ENCODE data around the gene LHB. TPM values are rescaled to one million over a fixed set of nuclear protein-coding genes. Genes with fewer than 3 reads are reported as not detected.

LHB gene
- not detected for total RNA-seq
- 1.2 TPM for polyA plus RNA-seq
- long read RNA-seq, donor 1: 0 reads
- long read RNA-seq, donor 2: 0 reads
- long read RNA-seq, donor 3, partial matches to known transcripts: 0 of 1 reads
- long read RNA-seq, donor 3, other reads (novel, unspliced or antisense): 0 of 1 reads
- long read RNA-seq, donor 4: 0 reads
- long read RNA-seq, donor 5: 0 reads
- long read RNA-seq, donor 6: 0 reads
- long read RNA-seq, donor 7: 0 reads
- long read RNA-seq, donor 8: 0 reads
- long read RNA-seq, donor 9: 0 reads
- long read RNA-seq, donor 10: 0 reads

DNA sequence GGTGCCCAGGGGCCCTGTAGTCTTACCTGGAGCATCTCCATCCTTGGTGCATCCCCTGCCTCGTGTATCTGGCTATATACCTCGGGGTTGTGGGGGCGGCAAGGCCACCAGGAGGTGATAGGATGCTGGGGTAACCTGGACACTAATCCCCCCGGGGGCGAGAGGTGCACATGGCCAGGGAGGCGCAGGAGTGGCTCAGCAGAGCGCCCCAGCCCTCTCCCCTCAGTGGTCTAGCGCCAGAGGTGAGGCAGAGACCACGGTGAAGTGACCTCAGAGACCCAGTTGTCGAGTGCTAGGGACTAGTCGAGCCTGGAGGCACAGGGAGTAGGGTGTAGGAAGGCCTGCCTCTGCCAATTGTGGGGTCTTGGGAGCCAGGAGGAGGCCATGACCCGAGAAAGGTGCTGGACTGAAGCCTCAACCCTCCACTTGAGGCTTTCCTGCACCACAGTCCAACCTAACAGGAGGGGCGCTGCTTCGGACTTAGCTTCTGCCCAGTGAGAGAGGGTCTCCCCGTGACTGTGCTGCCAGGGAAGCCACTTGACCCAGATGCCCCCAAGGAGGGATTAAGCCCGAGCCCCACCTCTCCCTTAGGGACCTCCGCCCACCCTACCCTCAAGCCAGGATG lies at the start of gene LHB:
LHB (minus strand) TSS at position 51 of the 625 bp plus-strand sequence; CDS start at position 41, 10 bp downstream.
- peaks cover 22 to 36% of the 10 kb centered on the region in 2 donors for H3K36me3 ChIP-seq (ENCODE audit: control insufficient read depth in 2 of 2, insufficient read depth in 2 of 2, low read length in 1 of 2)
- peaks cover 3 to 14% of the 10 kb centered on the region in 2 donors for H3K4me1 ChIP-seq (ENCODE audit: control insufficient read depth in 2 of 2, insufficient read depth in 2 of 2, low read length in 2 of 2)
- H3K27ac ChIP-seq (ENCODE audit: low read depth in 1 of 2, low read length in 1 of 2): no peak within 1 kb of the TSS
- peak within 1 kb of the TSS in 1 of 2 donors; percentile 47 for H3K4me3 ChIP-seq (ENCODE audit: low read length in 2 of 2)
- no peaks in the 10 kb centered on the region for H3K9me3 ChIP-seq (ENCODE audit: control insufficient read depth in 2 of 2, insufficient read depth in 1 of 2, low read length in 1 of 2)
- peaks cover 16 to 51% of the 10 kb centered on the region in 2 donors for H3K27me3 ChIP-seq (ENCODE audit: control insufficient read depth in 2 of 2, insufficient read depth in 1 of 2, low read length in 1 of 2)
- DNase-seq (ENCODE audit: low read depth in 6 of 9, low spot score in 9 of 9): no peak
- WGBS: 84% methylated on average over 17 of the region's 17 CpGs

DNA sequence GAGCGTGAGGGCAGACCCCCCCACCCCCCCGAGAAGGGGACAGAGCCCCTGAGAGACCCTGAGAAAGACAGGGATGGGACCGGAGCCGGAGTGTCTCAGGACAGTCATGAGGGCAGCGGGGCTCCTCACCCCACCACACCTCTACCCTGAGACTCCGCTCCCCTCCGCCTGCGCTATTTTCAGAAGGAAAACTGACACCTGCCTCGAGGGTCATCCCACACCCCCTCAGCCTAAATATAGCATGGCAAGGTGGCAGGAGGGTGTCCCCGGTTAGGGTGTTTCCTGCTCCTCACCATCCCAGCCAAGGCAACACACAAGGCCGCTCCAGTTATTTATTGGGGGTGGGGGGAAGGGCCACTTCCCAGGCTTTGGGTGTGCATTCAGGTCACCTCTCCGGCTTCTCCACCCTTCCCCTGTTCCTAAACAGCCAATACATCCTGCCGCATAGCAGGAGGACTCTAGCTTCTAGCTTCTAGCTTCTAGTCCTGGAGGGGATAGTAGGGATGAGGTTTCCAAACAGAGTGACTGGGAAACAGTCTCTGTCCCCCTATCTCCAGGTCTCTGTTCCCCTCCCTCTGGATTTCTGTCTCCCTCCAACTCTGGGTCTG lies 49.1 kb upstream of the LHB start:
- no peaks in the 10 kb centered on the region for H3K36me3 ChIP-seq (ENCODE audit: control insufficient read depth in 2 of 2, insufficient read depth in 2 of 2, low read length in 1 of 2)
- H3K4me1 ChIP-seq (ENCODE audit: control insufficient read depth in 2 of 2, insufficient read depth in 2 of 2, low read length in 2 of 2): no peaks in the 10 kb centered on the region
- no peak overlapping the region for H3K27ac ChIP-seq (ENCODE audit: low read depth in 1 of 2, low read length in 1 of 2)
- H3K9me3 ChIP-seq (ENCODE audit: control insufficient read depth in 2 of 2, insufficient read depth in 1 of 2, low read length in 1 of 2): no peaks in the 10 kb centered on the region
- no peak overlapping the region for H3K4me3 ChIP-seq (ENCODE audit: low read length in 2 of 2)
- H3K27me3 ChIP-seq (ENCODE audit: control insufficient read depth in 2 of 2, insufficient read depth in 1 of 2, low read length in 1 of 2): peaks cover 38 to 99% of the 10 kb centered on the region in 2 donors
- no peak for DNase-seq (ENCODE audit: low read depth in 6 of 9, low spot score in 9 of 9)
- WGBS: 56% methylated on average over 13 of the region's 13 CpGs

DNA sequence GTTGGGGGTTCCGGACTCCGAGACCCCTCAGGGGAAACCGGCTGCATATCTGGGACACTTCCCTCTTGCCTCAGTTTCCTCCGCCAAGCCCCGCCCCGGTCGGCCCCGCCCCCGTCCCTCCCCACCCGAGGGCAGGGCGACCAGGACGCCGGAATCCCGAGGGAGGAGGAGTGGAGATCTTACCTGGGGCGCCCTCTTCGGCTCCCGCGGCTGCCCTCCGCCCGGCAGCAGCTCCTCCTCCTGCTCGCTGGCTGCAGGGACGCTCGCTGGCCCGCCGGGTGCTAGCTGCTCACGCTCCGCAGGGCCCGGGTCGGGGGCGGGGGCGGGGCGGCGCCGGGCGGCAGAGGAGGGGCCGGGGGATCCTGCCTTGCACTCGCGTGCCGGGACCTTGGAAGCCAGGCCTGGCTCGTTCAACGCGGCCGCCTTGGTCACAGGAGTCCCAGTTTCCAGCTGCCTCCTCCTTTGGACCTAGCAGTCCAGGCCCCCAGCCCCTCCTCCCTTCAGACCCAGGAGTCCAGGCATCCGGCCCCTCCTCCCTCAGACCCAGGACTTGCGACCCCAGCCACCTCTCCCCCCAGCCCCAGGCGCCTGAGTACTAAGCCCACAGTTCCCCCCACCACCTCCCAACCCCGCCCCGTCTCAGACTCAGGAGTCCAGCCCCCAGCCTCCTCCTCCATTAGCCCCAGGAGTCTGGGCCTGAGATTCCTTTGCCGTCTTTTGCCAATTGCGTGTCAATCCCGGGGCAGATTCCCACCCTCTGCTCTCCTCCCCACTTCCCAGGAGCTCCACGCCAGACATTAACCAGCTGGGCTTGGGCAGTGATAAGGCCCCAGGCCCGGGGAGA lies 48.1 kb upstream of the LHB start, which contains the start of gene NTF4:
NTF4 (minus strand) TSS at position 51 of the 844 bp plus-strand sequence. CDS start 2,821 bp downstream, outside the sequence.
- Histone ChIP-seq H3K36me3 (ENCODE audit: control insufficient read depth in 2 of 2, insufficient read depth in 2 of 2, low read length in 1 of 2) (no peaks in the 10 kb centered on the region), H3K27me3 (ENCODE audit: control insufficient read depth in 2 of 2, insufficient read depth in 1 of 2, low read length in 1 of 2) (peaks cover 29 to 97% of the 10 kb centered on the region in 2 donors), H3K9me3 (ENCODE audit: control insufficient read depth in 2 of 2, insufficient read depth in 1 of 2, low read length in 1 of 2) (no peaks in the 10 kb centered on the region), H3K27ac (ENCODE audit: low read depth in 1 of 2, low read length in 1 of 2) (peak within 1 kb of the TSS; percentile 48 to 55), H3K4me1 (ENCODE audit: control insufficient read depth in 2 of 2, insufficient read depth in 2 of 2, low read length in 2 of 2) (no peaks in the 10 kb centered on the region), H3K4me3 (ENCODE audit: low read length in 2 of 2) (peak within 1 kb of the TSS in 1 of 2 donors; percentile 38)
- 9% methylated on average over 53 of the region's 53 CpGs for WGBS
- no peak for DNase-seq (ENCODE audit: low read depth in 6 of 9, low spot score in 9 of 9)

DNA sequence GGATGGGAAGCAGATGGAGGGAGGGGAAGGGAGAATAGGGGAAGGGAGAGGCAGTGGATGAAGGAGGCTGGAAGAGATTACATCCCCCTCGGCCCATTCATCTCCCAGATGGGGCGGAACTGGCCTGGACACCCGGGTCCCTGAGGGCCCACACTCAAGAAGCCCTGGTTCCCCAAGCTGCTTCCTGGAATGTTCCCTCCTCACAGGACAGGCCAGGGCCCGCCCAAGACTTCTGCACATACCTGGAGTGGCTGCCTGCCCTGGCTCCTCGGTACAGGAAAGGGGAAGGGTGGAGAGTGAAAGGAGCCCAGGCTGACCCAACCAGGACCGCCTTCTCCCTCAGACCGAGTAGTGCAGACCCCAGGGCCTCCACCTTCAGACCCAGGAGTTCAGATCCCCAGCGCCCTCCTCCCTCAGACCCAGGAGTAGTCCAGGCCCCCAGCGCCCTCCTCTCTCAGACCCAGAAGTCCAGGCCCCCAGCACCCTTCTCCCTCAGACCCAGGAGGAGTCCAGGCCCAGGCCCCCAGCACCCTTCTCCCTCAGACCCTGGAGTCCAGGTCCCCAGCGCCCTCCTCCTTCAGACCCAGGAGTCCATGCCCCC lies 47.2 kb upstream of the LHB start:
- H3K9me3 ChIP-seq (ENCODE audit: control insufficient read depth in 2 of 2, insufficient read depth in 1 of 2, low read length in 1 of 2): no peaks in the 10 kb centered on the region
- DNase-seq (ENCODE audit: low read depth in 6 of 9, low spot score in 9 of 9): no peak
- no peak overlapping the region for H3K4me3 ChIP-seq (ENCODE audit: low read length in 2 of 2)
- peaks cover 33 to 98% of the 10 kb centered on the region in 2 donors for H3K27me3 ChIP-seq (ENCODE audit: control insufficient read depth in 2 of 2, insufficient read depth in 1 of 2, low read length in 1 of 2)
- H3K36me3 ChIP-seq (ENCODE audit: control insufficient read depth in 2 of 2, insufficient read depth in 2 of 2, low read length in 1 of 2): no peaks in the 10 kb centered on the region
- WGBS: 58% methylated on average over 10 of the region's 10 CpGs
- peak overlapping the region; percentile 48 to 55 for H3K27ac ChIP-seq (ENCODE audit: low read depth in 1 of 2, low read length in 1 of 2)
- H3K4me1 ChIP-seq (ENCODE audit: control insufficient read depth in 2 of 2, insufficient read depth in 2 of 2, low read length in 2 of 2): no peaks in the 10 kb centered on the region

DNA sequence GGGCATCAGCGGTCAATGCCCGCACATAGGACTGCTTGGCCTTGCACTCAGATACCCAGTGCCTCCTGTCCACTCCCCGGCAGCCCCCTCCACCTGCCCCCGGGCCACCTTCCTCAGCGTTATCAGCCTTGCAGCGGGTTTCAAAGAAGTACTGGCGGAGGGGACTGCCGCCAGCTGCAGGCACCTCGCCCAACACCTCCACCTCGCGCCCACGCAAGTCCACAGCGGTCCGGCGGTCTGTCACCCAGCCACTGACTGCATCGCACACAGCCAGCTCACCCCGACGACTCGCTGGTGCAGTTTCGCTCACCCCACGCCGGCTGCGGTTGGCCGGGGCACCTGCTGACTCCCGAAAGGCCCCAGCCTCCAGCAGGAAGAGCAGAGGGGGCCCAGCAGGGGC lies 44.6 kb upstream of the LHB start:
- no peak overlapping the region for H3K4me3 ChIP-seq (ENCODE audit: low read length in 2 of 2)
- DNase-seq (ENCODE audit: low read depth in 6 of 9, low spot score in 9 of 9): no peak
- H3K27me3 ChIP-seq (ENCODE audit: control insufficient read depth in 2 of 2, insufficient read depth in 1 of 2, low read length in 1 of 2): peaks cover 42 to 98% of the 10 kb centered on the region in 2 donors
- no peaks in the 10 kb centered on the region for H3K36me3 ChIP-seq (ENCODE audit: control insufficient read depth in 2 of 2, insufficient read depth in 2 of 2, low read length in 1 of 2)
- H3K27ac ChIP-seq (ENCODE audit: low read depth in 1 of 2, low read length in 1 of 2): no peak overlapping the region
- peaks cover 0 to 13% of the 10 kb centered on the region in 2 donors for H3K4me1 ChIP-seq (ENCODE audit: control insufficient read depth in 2 of 2, insufficient read depth in 2 of 2, low read length in 2 of 2)
- no peaks in the 10 kb centered on the region for H3K9me3 ChIP-seq (ENCODE audit: control insufficient read depth in 2 of 2, insufficient read depth in 1 of 2, low read length in 1 of 2)
- WGBS: 46% methylated on average over 25 of the region's 25 CpGs

DNA sequence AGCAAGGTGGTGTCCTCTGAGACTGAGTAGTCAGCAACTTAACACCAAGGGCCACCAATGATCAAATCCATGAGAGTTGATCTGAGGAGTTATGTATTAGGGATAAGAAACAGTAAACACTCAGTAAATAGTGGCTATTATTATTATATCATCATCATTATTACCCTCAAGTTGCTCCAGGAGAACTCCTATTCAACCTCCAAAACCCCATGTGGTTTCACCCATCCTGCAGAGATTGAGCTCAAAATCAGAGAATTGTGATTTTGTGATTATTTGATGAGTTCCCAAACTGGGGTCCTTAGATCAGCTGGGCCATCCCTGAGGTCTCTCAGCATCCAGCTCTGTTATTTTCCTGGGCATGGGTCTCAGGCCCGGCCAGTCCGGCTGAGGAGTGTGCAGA lies 44.1 kb upstream of the LHB start:
- Histone ChIP-seq H3K4me1 (ENCODE audit: control insufficient read depth in 2 of 2, insufficient read depth in 2 of 2, low read length in 2 of 2) (peaks cover 0 to 18% of the 10 kb centered on the region in 2 donors), H3K27me3 (ENCODE audit: control insufficient read depth in 2 of 2, insufficient read depth in 1 of 2, low read length in 1 of 2) (peaks cover 43 to 98% of the 10 kb centered on the region in 2 donors)

DNA sequence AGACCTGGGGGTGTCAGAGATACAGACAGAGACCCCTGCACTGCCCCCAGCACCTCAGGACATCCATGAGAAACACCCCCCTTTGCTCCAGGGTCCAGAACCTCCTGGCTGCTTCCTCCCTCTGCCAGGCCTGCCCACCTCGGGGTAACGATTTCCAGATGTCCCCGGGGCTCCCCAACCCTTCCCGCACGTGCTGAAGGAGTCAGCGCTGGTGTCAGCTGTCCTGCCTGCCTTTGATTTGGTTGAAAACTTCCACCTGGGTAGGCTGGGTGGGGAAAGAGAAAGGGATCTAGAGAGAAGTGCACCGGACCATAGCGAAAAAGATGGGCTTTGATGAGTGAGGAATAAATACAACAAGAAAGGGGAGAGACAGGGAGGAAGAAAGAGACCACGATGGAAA lies 42.2 kb upstream of the LHB start:
- Histone ChIP-seq H3K27ac (ENCODE audit: low read depth in 1 of 2, low read length in 1 of 2) (no peak overlapping the region), H3K4me1 (ENCODE audit: control insufficient read depth in 2 of 2, insufficient read depth in 2 of 2, low read length in 2 of 2) (peaks cover 0 to 20% of the 10 kb centered on the region in 2 donors), H3K36me3 (ENCODE audit: control insufficient read depth in 2 of 2, insufficient read depth in 2 of 2, low read length in 1 of 2) (no peaks in the 10 kb centered on the region), H3K27me3 (ENCODE audit: control insufficient read depth in 2 of 2, insufficient read depth in 1 of 2, low read length in 1 of 2) (peaks cover 33 to 92% of the 10 kb centered on the region in 2 donors), H3K9me3 (ENCODE audit: control insufficient read depth in 2 of 2, insufficient read depth in 1 of 2, low read length in 1 of 2) (no peaks in the 10 kb centered on the region), H3K4me3 (ENCODE audit: low read length in 2 of 2) (no peak overlapping the region)
- no peak for DNase-seq (ENCODE audit: low read depth in 6 of 9, low spot score in 9 of 9)
- WGBS: 61% methylated on average over 9 of the region's 9 CpGs

More for the DNA sequence above, 44.1 kb upstream of the LHB start:
- Histone ChIP-seq H3K4me3 (ENCODE audit: low read length in 2 of 2) (no peak overlapping the region), H3K27ac (ENCODE audit: low read depth in 1 of 2, low read length in 1 of 2) (no peak overlapping the region), H3K9me3 (ENCODE audit: control insufficient read depth in 2 of 2, insufficient read depth in 1 of 2, low read length in 1 of 2) (no peaks in the 10 kb centered on the region), H3K36me3 (ENCODE audit: control insufficient read depth in 2 of 2, insufficient read depth in 2 of 2, low read length in 1 of 2) (no peaks in the 10 kb centered on the region)
- no peak for DNase-seq (ENCODE audit: low read depth in 6 of 9, low spot score in 9 of 9)
- WGBS: 99% methylated on average over 2 of the region's 2 CpGs

DNA sequence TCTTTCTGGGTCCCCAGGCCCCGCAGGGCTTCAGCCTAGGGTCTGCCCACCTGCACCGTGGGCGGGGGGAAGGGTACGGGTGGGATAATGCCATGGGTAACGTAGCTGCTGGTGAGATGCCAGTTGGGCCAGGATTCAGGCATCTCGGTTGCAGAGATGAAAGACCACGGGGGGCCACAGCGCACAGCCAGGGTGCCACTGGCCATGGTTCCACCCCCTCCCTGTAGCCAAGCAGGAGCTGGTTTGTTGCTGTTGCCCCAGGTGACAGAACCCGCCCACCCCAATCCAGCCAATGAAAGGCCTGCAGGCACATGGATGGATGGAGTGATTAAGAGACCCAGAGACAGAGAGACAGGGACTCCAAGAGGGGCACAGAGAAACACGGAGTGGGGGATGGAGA lies 41.7 kb upstream of the LHB start:
- H3K4me3 ChIP-seq (ENCODE audit: low read length in 2 of 2): no peak overlapping the region
- peaks cover 31 to 87% of the 10 kb centered on the region in 2 donors for H3K27me3 ChIP-seq (ENCODE audit: control insufficient read depth in 2 of 2, insufficient read depth in 1 of 2, low read length in 1 of 2)
- H3K4me1 ChIP-seq (ENCODE audit: control insufficient read depth in 2 of 2, insufficient read depth in 2 of 2, low read length in 2 of 2): peaks cover 0 to 20% of the 10 kb centered on the region in 2 donors
- no peaks in the 10 kb centered on the region for H3K36me3 ChIP-seq (ENCODE audit: control insufficient read depth in 2 of 2, insufficient read depth in 2 of 2, low read length in 1 of 2)
- no peak overlapping the region for H3K27ac ChIP-seq (ENCODE audit: low read depth in 1 of 2, low read length in 1 of 2)
- no peak for DNase-seq (ENCODE audit: low read depth in 6 of 9, low spot score in 9 of 9)
- 54% methylated on average over 10 of the region's 10 CpGs for WGBS
- H3K9me3 ChIP-seq (ENCODE audit: control insufficient read depth in 2 of 2, insufficient read depth in 1 of 2, low read length in 1 of 2): no peaks in the 10 kb centered on the region

Measured in thymus (tissue), 14 donors.